Panc1 (cell line): ENCODE results near the gene AHSA1. TPM values are rescaled to one million over a fixed set of nuclear protein-coding genes. Genes with fewer than 3 reads are reported as not detected.

Experiments
- ATAC-seq: fragments of 200-7000 bp; cut with Tn5 transposase; 2 replicates; pipeline ENCODE4 v1.9.1; 2020; ENCODE audit warnings: mild to moderate bottlenecking, moderate library complexity
- BruUV-seq: library from RNA; stranded (reverse); fragments of 400-500 nt; replicated peaks from 2 replicates; lab custom pipeline; 2021; lab: Mats Ljungman, UMichigan
- CTCF ChIA-PET: fragments of 300-600 bp; sonication (Branson Sonifier 250); formaldehyde crosslinking; loops from one replicate; lab custom pipeline; 2022; ENCODE audit warnings: antibody characterized with exemption; lab: Charles Lee
- POLR2A ChIA-PET: fragments of 300-600 bp; sonication (Branson Sonifier 250); formaldehyde crosslinking; loops from one replicate; lab custom pipeline; 2022; ENCODE audit warnings: antibody characterized with exemption; lab: Charles Lee
- DNase-seq: peaks from one replicate; pipeline ENCODE4 v3.0.0-alpha.2; 2010; ENCODE audit warnings: low read depth, low spot score
- H3K27ac ChIP-seq: 2 replicates; pipeline ENCODE4 v1.5.1; 2011; ENCODE audit warnings: mild to moderate bottlenecking, low read length, inconsistent platforms
- H3K27me3 ChIP-seq: fragments of 200-500 bp; sonication (Bioruptor generic); 2 replicates; pipeline ENCODE4 v1.6.0; 2014; ENCODE audit warnings: low read length, inconsistent platforms; ENCODE audit not compliant: control insufficient read depth, insufficient read depth
- H3K36me3 ChIP-seq: fragments of 200-500 bp; sonication (Bioruptor generic); 2 replicates; pipeline ENCODE4 v1.5.1; 2014; ENCODE audit warnings: inconsistent platforms, mild to moderate bottlenecking, low read length, moderate library complexity; ENCODE audit not compliant: control insufficient read depth, insufficient read depth
- H3K4me1 ChIP-seq: 2 replicates; pipeline ENCODE4 v1.5.1; 2011; ENCODE audit warnings: inconsistent platforms, mild to moderate bottlenecking, low read length, moderate library complexity; ENCODE audit not compliant: control insufficient read depth, insufficient read depth
- H3K4me3 ChIP-seq, 2 experiments: 2 replicates each; pipeline ENCODE4 v1.5.1; 2011 to 2012; ENCODE audit warnings: low read depth in 2 of 2, low read length in 2 of 2, mild to moderate bottlenecking in 2 of 2, inconsistent platforms in 1 of 2, moderate library complexity in 1 of 2
- H3K9me3 ChIP-seq: fragments of 200-500 bp; sonication (Bioruptor generic); 2 replicates; pipeline ENCODE4 v1.5.1; 2014; ENCODE audit warnings: low read depth, mild to moderate bottlenecking, inconsistent platforms, low read length, moderate library complexity; ENCODE audit not compliant: control insufficient read depth, insufficient read depth
- POLR2AphosphoS5 ChIP-seq: IDR thresholded peaks from 2 replicates; pipeline ENCODE4 v1.6.1; 2012; ENCODE audit warnings: mild to moderate bottlenecking, low read depth, low read length, moderate library complexity
- SIN3A ChIP-seq: IDR thresholded peaks from 2 replicates; pipeline ENCODE4 v1.6.1; 2012; ENCODE audit warnings: low read depth, mild to moderate bottlenecking, low read length, moderate library complexity, borderline replicate concordance; ENCODE audit not compliant: insufficient read depth
- TCF7L2 ChIP-seq: IDR thresholded peaks from 2 replicates; pipeline ENCODE4 v1.6.1; 2011; ENCODE audit warnings: mild to moderate bottlenecking, low read depth, low read length, inconsistent platforms
- in situ Hi-C: cut with HindIII; loops from 2 replicates; pipeline ENCODE4 v1.10.0; 2016; ENCODE audit warnings: low sequenced_read_pairs, low pct_unique_long_range_greater_than_20kb
- intact Hi-C: fragments of 100-400 bp; cut with micrococcal nuclease; formaldehyde crosslinking; loops from one replicate; pipeline ENCODE4 v1.10.0; 2022; ENCODE audit not compliant: unreplicated experiment
- total RNA-seq: library from RNA; stranded (reverse); gene quantifications from one replicate; pipeline ENCODE4 v1.2.1, GENCODE V29; 2021; ENCODE audit not compliant: unreplicated experiment
- TF ChIP-seq, protein P1 (sequence below): fragments of 450-650 bp; IDR thresholded peaks from 2 replicates; pipeline ENCODE4 v1.5.1; 2017; ENCODE audit warnings: mild to moderate bottlenecking
- TF ChIP-seq, protein P2 (sequence below), 2 experiments: IDR thresholded peaks; 2 replicates each; pipeline ENCODE4 v1.6.1; 2011 to 2012; ENCODE audit warnings: low read depth in 2 of 2, control low read depth in 1 of 2, low read length in 1 of 2, mild to moderate bottlenecking in 1 of 2, moderate library complexity in 1 of 2; ENCODE audit not compliant: insufficient read depth in 1 of 2

AHSA1 gene
- total RNA-seq, 1 experiment from 2014 or later = 142 TPM

GRCh38 chr14:77459072-77459723 lies 1.3 kb downstream of the AHSA1 start:
- Histone ChIP-seq H3K4me1 (peaks cover 11% of the 10 kb centered on the region), H3K27ac (peak overlapping the region; percentile 98), H3K36me3 (peaks cover 35% of the 10 kb centered on the region), H3K9me3 (no peaks in the 10 kb centered on the region), H3K4me3 (peak overlapping the region; percentile 75 to 98), H3K27me3 (no peaks in the 10 kb centered on the region)
- in situ Hi-C loops = no loop called here
- intact Hi-C loops = no loop called here
- CTCF ChIA-PET = interaction anchor here (0.5 kb wide), 1 partner anchor 71 kb away, joined by 4 read pairs; no protein-coding TSS in a partner anchor
- POLR2A ChIA-PET = no interaction called here
- BruUV-seq = no TSS peak
- no peak for DNase-seq
- no peak for TF ChIP-seq TCF7L2
- TF ChIP-seq, protein P1, sequence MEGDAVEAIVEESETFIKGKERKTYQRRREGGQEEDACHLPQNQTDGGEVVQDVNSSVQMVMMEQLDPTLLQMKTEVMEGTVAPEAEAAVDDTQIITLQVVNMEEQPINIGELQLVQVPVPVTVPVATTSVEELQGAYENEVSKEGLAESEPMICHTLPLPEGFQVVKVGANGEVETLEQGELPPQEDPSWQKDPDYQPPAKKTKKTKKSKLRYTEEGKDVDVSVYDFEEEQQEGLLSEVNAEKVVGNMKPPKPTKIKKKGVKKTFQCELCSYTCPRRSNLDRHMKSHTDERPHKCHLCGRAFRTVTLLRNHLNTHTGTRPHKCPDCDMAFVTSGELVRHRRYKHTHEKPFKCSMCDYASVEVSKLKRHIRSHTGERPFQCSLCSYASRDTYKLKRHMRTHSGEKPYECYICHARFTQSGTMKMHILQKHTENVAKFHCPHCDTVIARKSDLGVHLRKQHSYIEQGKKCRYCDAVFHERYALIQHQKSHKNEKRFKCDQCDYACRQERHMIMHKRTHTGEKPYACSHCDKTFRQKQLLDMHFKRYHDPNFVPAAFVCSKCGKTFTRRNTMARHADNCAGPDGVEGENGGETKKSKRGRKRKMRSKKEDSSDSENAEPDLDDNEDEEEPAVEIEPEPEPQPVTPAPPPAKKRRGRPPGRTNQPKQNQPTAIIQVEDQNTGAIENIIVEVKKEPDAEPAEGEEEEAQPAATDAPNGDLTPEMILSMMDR = peak; percentile 74
- ATAC-seq = no peak

DNA sequence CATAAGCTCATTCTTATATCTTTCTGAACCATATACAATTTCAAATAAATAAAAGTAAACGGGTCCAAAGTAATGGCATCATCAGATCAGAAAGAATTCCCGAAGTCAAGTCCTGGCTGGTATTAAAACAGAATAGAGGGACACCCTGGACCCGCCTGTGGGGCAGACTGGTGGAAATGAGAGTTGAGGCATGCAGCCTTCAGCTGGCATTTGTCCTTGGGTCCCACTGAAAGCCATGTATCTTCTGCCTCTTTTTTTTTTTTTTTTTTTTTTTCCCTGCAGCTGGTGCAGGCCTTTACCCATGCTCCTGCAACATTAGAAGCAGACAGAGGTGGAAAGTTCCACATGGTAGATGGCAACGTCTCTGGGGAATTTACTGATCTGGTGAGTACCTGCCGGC lies 9.9 kb downstream of the AHSA1 start:
- TF ChIP-seq TCF7L2 = no peak
- TF ChIP-seq POLR2AphosphoS5 = no peak
- TF ChIP-seq, protein P1 = no peak
- TF ChIP-seq, protein P2, sequence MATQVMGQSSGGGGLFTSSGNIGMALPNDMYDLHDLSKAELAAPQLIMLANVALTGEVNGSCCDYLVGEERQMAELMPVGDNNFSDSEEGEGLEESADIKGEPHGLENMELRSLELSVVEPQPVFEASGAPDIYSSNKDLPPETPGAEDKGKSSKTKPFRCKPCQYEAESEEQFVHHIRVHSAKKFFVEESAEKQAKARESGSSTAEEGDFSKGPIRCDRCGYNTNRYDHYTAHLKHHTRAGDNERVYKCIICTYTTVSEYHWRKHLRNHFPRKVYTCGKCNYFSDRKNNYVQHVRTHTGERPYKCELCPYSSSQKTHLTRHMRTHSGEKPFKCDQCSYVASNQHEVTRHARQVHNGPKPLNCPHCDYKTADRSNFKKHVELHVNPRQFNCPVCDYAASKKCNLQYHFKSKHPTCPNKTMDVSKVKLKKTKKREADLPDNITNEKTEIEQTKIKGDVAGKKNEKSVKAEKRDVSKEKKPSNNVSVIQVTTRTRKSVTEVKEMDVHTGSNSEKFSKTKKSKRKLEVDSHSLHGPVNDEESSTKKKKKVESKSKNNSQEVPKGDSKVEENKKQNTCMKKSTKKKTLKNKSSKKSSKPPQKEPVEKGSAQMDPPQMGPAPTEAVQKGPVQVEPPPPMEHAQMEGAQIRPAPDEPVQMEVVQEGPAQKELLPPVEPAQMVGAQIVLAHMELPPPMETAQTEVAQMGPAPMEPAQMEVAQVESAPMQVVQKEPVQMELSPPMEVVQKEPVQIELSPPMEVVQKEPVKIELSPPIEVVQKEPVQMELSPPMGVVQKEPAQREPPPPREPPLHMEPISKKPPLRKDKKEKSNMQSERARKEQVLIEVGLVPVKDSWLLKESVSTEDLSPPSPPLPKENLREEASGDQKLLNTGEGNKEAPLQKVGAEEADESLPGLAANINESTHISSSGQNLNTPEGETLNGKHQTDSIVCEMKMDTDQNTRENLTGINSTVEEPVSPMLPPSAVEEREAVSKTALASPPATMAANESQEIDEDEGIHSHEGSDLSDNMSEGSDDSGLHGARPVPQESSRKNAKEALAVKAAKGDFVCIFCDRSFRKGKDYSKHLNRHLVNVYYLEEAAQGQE (IDR thresholded peaks at IDR 0.05; ENCODE audit: insufficient read depth in 1 of 2, low read depth in 2 of 2, low read length in 1 of 2) = no peak
- no peak for TF ChIP-seq SIN3A
- H3K4me3 ChIP-seq = no peak overlapping the region
- H3K36me3 ChIP-seq = peaks cover 10% of the 10 kb centered on the region
- peaks cover 9% of the 10 kb centered on the region for H3K4me1 ChIP-seq
- no peak for DNase-seq
- H3K27me3 ChIP-seq = no peaks in the 10 kb centered on the region
- no peaks in the 10 kb centered on the region for H3K9me3 ChIP-seq
- ATAC-seq = no peak
- in situ Hi-C loops = no loop called here
- POLR2A ChIA-PET = interaction anchor here (0.5 kb wide), 1 partner anchor 40 kb away, joined by 6 read pairs; no protein-coding TSS in a partner anchor
- intact Hi-C loops = loop anchor here (10.0 kb wide), 1 partner anchor 77 kb away; no protein-coding TSS in a partner anchor
- CTCF ChIA-PET = interaction anchor here (0.6 kb wide), 1 partner anchor 165 kb away, joined by 3 read pairs; no protein-coding TSS in a partner anchor
- no TSS peak for BruUV-seq
- no peak overlapping the region for H3K27ac ChIP-seq
